GM18507 (cell line): ENCODE results near the gene BCHE.

ENCODE experiments used
- DNase-seq: peaks from one replicate; pipeline ENCODE4 v3.0.0; 2011; ENCODE audit warnings: low read depth; ENCODE audit not compliant: insufficient read length; ENCODE audit errors: extremely low spot score
- FAIRE-seq: peaks from 2 replicates; lab custom pipeline; 2011; peaks lifted over from hg19 to GRCh38; lab: Jason Lieb, UNC

BCHE gene

GRCh38 chr3:165755571-165755970 lies 81.7 kb downstream of the BCHE start:
- FAIRE-seq (no peak), DNase-seq (no peak)

GRCh38 chr3:165754219-165755007 lies 82.8 kb downstream of the BCHE start:
- FAIRE-seq (no peak), DNase-seq (no peak)

- FAIRE-seq, result no peak
- DNase-seq, result no peak
Measured at GRCh38 chr3:165753560-165753959, 83.7 kb downstream of the BCHE start.

GRCh38 chr3:165751637-165752036 lies 85.6 kb downstream of the BCHE start:
- no peak for DNase-seq
- FAIRE-seq, result no peak

GRCh38 chr3:165749821-165750220 lies 87.4 kb downstream of the BCHE start:
- FAIRE-seq, result no peak

GRCh38 chr3:165749241-165749640 lies 88.0 kb downstream of the BCHE start:
- FAIRE-seq, result no peak

More at GRCh38 chr3:165749821-165750220, 87.4 kb downstream of the BCHE start:
- no peak for DNase-seq

GRCh38 chr3:165748094-165748493 lies 89.1 kb downstream of the BCHE start:
- DNase-seq (no peak), FAIRE-seq (no peak)

More at GRCh38 chr3:165749241-165749640, 88.0 kb downstream of the BCHE start:
- DNase-seq, result no peak

- FAIRE-seq (no peak), DNase-seq (no peak)
Measured at GRCh38 chr3:165746874-165747273, 90.3 kb downstream of the BCHE start.

- no peak for DNase-seq
- FAIRE-seq, result no peak
Measured at GRCh38 chr3:165744025-165744424, 93.2 kb downstream of the BCHE start.

- DNase-seq, result no peak
- no peak for FAIRE-seq
Measured at GRCh38 chr3:165742351-165742750, 94.9 kb downstream of the BCHE start.

GRCh38 chr3:165729756-165730155 lies 107.5 kb downstream of the BCHE start:
- no peak for DNase-seq
- FAIRE-seq, result no peak

- DNase-seq, result no peak
- no peak for FAIRE-seq
Measured at GRCh38 chr3:165728924-165729323, 108.3 kb downstream of the BCHE start.

GRCh38 chr3:165725296-165725695 lies 111.9 kb downstream of the BCHE start:
- FAIRE-seq (no peak), DNase-seq (no peak)
